ENCODE data around the gene KRTAP1-1. TPM values are rescaled to one million over a fixed set of nuclear protein-coding genes. Genes with fewer than 3 reads are reported as not detected.

KRTAP1-1 gene
- total RNA-seq, 1 experiment from 2014 or later: not detected

DNA sequence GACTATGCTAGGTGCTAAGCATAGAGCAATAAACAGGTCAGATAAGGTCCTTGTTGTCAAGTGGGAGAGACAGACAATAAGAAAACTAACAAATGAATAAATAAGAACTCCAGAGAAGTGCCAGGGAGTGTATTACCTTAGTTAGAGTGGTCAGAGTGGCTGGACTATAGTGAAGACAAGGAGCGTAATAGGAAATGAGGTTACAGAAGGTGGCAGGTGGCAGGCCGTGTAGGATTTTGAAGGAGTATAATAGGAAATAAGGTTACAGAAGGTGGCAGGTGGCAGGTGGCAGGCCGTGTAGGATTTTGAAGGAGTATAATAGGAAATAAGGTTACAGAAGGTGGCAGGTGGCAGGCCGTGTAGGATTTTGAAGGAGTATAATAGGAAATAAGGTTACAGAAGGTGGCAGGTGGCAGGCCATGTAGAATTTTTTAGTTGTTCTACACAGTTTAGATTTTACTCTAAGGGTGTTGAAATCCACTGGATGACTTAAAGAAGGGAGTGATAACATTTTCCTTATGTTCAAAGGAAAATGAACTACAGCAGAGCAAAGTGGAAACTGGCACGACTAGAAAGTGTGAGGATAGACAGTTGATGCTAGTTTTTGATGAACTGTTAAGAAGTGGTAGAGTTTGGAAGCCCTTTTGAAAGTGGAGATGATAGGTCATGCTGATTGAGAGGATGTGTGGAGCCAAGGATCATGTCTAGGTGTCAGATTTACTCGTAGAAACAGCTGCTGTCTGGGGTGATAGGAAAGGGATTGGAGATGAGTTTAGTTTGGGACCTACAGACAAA is 28.7 kb downstream of the KRTAP1-1 start:
- H3K4me1 ChIP-seq (ENCODE audit: low read length): no peaks in the 10 kb centered on the region
- H3K27me3 ChIP-seq (ENCODE audit: low read length): no peaks in the 10 kb centered on the region
- no peak overlapping the region for H3K27ac ChIP-seq (ENCODE audit: low read length)
- H3K4me3 ChIP-seq (ENCODE audit: low read length): no peak overlapping the region
- H3K36me3 ChIP-seq (ENCODE audit: insufficient read depth, low read length): no peaks in the 10 kb centered on the region
- no peak for DNase-seq
- H4K20me1 ChIP-seq (ENCODE audit: insufficient read depth, low read depth, low read length): no peaks in the 10 kb centered on the region
- H3K4me2 ChIP-seq (ENCODE audit: low read depth, low read length, poor library complexity, severe bottlenecking): no peak overlapping the region
- no peaks in the 10 kb centered on the region for H3K9me3 ChIP-seq (ENCODE audit: low read length)
- H2AFZ ChIP-seq (ENCODE audit: low read length): no peak overlapping the region
- no peaks in the 10 kb centered on the region for H3K79me2 ChIP-seq (ENCODE audit: low read length)
- H3K9me2 ChIP-seq (replicated peaks; ENCODE audit: insufficient read depth, low read length): no peaks in the 10 kb centered on the region
- no peak overlapping the region for H3K9ac ChIP-seq (ENCODE audit: low read length)

DNA sequence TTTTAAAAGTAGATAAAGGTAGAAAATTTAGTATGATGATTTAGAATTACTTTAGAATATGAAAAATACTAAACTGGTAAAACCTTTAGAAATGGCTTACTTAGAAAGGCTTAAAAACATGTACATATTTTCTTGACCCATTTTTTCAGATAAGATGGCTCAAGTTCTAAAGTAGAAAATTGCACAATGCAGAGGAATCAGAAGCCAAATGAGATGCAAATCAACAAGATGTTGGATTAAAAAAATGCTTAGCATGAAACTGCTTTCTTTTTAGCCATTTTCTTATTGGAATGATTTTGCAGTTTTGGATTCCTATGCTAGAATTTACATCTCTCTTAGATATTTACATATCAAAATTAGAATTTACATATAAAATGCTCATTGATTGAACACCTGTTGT is 30.8 kb downstream of the KRTAP1-1 start:
- no peak for DNase-seq
- H3K79me2 ChIP-seq (ENCODE audit: low read length): no peaks in the 10 kb centered on the region
- no peaks in the 10 kb centered on the region for H4K20me1 ChIP-seq (ENCODE audit: insufficient read depth, low read depth, low read length)
- H2AFZ ChIP-seq (ENCODE audit: low read length): no peak overlapping the region
- H3K4me1 ChIP-seq (ENCODE audit: low read length): no peaks in the 10 kb centered on the region
- H3K9me2 ChIP-seq (replicated peaks; ENCODE audit: insufficient read depth, low read length): no peaks in the 10 kb centered on the region
- H3K9ac ChIP-seq (ENCODE audit: low read length): no peak overlapping the region
- no peaks in the 10 kb centered on the region for H3K27me3 ChIP-seq (ENCODE audit: low read length)
- no peak overlapping the region for H3K4me3 ChIP-seq (ENCODE audit: low read length)
- no peaks in the 10 kb centered on the region for H3K36me3 ChIP-seq (ENCODE audit: insufficient read depth, low read length)
- no peak overlapping the region for H3K4me2 ChIP-seq (ENCODE audit: low read depth, low read length, poor library complexity, severe bottlenecking)
- H3K27ac ChIP-seq (ENCODE audit: low read length): no peak overlapping the region
- no peaks in the 10 kb centered on the region for H3K9me3 ChIP-seq (ENCODE audit: low read length)

DNA sequence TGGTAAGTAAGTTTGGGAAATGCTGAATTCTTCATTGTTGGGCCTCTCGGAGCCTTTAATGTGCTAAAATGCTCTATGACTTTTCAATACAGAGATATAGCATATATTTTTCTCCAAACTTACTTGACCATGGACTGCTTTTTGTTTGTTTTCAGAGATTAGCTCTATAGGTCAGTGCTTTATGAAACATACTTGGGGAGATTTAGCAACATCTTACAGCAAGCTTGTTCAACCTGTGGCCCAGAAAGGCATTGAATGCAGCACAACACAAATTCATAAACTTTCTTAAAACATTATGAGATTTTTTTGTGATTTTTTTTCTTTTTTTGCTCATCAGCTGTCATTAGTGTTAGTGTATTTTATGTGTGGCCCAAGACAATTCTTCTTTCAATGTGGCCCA is 31.3 kb downstream of the KRTAP1-1 start:
- no peak for DNase-seq
- no peaks in the 10 kb centered on the region for H3K36me3 ChIP-seq (ENCODE audit: insufficient read depth, low read length)
- no peak overlapping the region for H2AFZ ChIP-seq (ENCODE audit: low read length)
- no peaks in the 10 kb centered on the region for H3K4me1 ChIP-seq (ENCODE audit: low read length)
- no peaks in the 10 kb centered on the region for H3K9me2 ChIP-seq (replicated peaks; ENCODE audit: insufficient read depth, low read length)
- no peak overlapping the region for H3K4me3 ChIP-seq (ENCODE audit: low read length)
- no peaks in the 10 kb centered on the region for H3K9me3 ChIP-seq (ENCODE audit: low read length)
- no peak overlapping the region for H3K4me2 ChIP-seq (ENCODE audit: low read depth, low read length, poor library complexity, severe bottlenecking)
- no peaks in the 10 kb centered on the region for H4K20me1 ChIP-seq (ENCODE audit: insufficient read depth, low read depth, low read length)
- H3K9ac ChIP-seq (ENCODE audit: low read length): no peak overlapping the region
- H3K27me3 ChIP-seq (ENCODE audit: low read length): no peaks in the 10 kb centered on the region
- no peak overlapping the region for H3K27ac ChIP-seq (ENCODE audit: low read length)
- no peaks in the 10 kb centered on the region for H3K79me2 ChIP-seq (ENCODE audit: low read length)

DNA sequence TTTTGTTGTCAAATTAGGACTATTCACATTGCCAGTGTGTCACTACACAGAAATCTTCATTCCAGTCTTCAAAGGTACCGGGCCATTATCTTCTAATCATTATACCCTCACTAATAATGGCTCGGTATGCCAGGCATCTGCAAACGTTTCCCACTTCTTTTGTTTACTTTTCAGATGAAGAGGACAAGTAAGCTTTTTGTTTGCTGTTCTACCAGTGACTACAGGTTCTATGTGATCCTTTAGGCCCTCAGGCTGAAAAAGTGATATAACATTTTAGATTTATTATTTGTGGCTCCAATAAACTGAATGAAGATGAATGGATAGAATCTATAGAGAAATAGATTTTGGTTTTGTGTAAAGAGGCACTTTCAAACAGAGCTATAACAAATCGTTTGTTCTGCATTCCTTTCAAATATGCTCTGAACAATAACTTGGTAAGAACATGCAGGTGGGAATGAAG is 31.9 kb downstream of the KRTAP1-1 start:
- H3K4me2 ChIP-seq (ENCODE audit: low read depth, low read length, poor library complexity, severe bottlenecking): no peak overlapping the region
- H3K36me3 ChIP-seq (ENCODE audit: insufficient read depth, low read length): no peaks in the 10 kb centered on the region

DNA sequence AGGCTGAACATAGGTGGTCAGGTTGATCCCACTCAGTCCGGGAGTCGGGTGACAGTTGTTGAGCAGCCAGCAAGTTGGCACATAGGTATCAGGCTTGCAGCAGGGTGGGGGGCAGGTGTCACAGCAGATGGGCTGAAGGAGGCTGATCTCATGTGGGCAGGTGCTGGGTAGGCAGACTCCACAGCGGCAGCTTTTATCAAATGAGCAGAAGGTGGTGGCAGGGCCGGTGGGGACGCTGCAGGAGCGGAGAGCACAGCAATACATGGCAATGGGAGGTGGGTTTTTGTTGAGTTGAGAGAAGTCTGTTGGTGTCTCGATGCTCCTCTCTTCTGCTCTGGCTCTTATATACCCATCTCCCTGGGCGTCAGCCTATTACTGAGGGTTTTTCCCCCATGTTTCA is 32.4 kb downstream of the KRTAP1-1 start, which contains the start of gene KRTAP3-1:
Gene KRTAP3-1 (minus strand): TSS at position 318 of the 400 bp plus-strand sequence. CDS start 54 bp downstream, at position 264.
- H3K4me2 ChIP-seq (ENCODE audit: low read depth, low read length, poor library complexity, severe bottlenecking): no peak within 1 kb of the TSS
- H3K4me3 ChIP-seq (ENCODE audit: low read length): no peak within 1 kb of the TSS
- no peaks in the 10 kb centered on the region for H4K20me1 ChIP-seq (ENCODE audit: insufficient read depth, low read depth, low read length)
- no peaks in the 10 kb centered on the region for H3K9me3 ChIP-seq (ENCODE audit: low read length)
- no peak within 1 kb of the TSS for H3K9ac ChIP-seq (ENCODE audit: low read length)
- H2AFZ ChIP-seq (ENCODE audit: low read length): no peak within 1 kb of the TSS
- H3K9me2 ChIP-seq (replicated peaks; ENCODE audit: insufficient read depth, low read length): no peaks in the 10 kb centered on the region
- no peaks in the 10 kb centered on the region for H3K4me1 ChIP-seq (ENCODE audit: low read length)
- no peak within 1 kb of the TSS for H3K27ac ChIP-seq (ENCODE audit: low read length)
- no peaks in the 10 kb centered on the region for H3K36me3 ChIP-seq (ENCODE audit: insufficient read depth, low read length)
- H3K27me3 ChIP-seq (ENCODE audit: low read length): no peaks in the 10 kb centered on the region
- DNase-seq: no peak
- no peaks in the 10 kb centered on the region for H3K79me2 ChIP-seq (ENCODE audit: low read length)

More for the DNA sequence above, 31.9 kb downstream of the KRTAP1-1 start:
- Histone ChIP-seq H3K4me1 (ENCODE audit: low read length) (no peaks in the 10 kb centered on the region), H3K27me3 (ENCODE audit: low read length) (no peaks in the 10 kb centered on the region), H3K9ac (ENCODE audit: low read length) (no peak overlapping the region), H3K79me2 (ENCODE audit: low read length) (no peaks in the 10 kb centered on the region), H3K27ac (ENCODE audit: low read length) (no peak overlapping the region), H2AFZ (ENCODE audit: low read length) (no peak overlapping the region), H4K20me1 (ENCODE audit: insufficient read depth, low read depth, low read length) (no peaks in the 10 kb centered on the region), H3K9me2 (replicated peaks; ENCODE audit: insufficient read depth, low read length) (no peaks in the 10 kb centered on the region), H3K4me3 (ENCODE audit: low read length) (no peak overlapping the region), H3K9me3 (ENCODE audit: low read length) (no peaks in the 10 kb centered on the region)
- no peak for DNase-seq

DNA sequence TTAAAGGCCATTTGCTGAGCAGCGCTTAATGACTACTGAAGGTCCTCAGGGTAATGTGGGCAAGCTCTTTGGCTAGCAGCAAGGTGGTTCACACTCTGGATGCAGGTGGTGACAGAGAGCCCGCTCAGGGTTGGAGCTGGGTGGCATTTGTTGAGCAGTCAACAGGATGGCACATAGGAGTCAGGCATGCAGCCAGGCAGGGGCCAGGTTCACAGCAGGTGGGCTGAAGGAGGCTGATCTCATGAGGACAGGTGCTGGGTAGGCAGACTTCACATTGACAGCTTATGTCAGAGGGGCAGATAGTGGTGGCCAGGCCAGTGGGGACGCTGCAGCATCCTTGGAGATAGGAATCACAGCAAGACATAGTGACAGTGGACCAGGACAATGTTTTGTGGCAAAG is 36.9 kb downstream of the KRTAP1-1 start:
- Histone ChIP-seq H3K9me2 (replicated peaks; ENCODE audit: insufficient read depth, low read length) (no peaks in the 10 kb centered on the region), H3K27me3 (ENCODE audit: low read length) (no peaks in the 10 kb centered on the region), H3K27ac (ENCODE audit: low read length) (no peak overlapping the region), H3K79me2 (ENCODE audit: low read length) (no peaks in the 10 kb centered on the region), H4K20me1 (ENCODE audit: insufficient read depth, low read depth, low read length) (no peaks in the 10 kb centered on the region), H3K9me3 (ENCODE audit: low read length) (no peaks in the 10 kb centered on the region), H3K9ac (ENCODE audit: low read length) (no peak overlapping the region), H3K4me2 (ENCODE audit: low read depth, low read length, poor library complexity, severe bottlenecking) (no peak overlapping the region), H3K4me3 (ENCODE audit: low read length) (no peak overlapping the region), H2AFZ (ENCODE audit: low read length) (no peak overlapping the region), H3K36me3 (ENCODE audit: insufficient read depth, low read length) (no peaks in the 10 kb centered on the region), H3K4me1 (ENCODE audit: low read length) (no peaks in the 10 kb centered on the region)
- DNase-seq: no peak

DNA sequence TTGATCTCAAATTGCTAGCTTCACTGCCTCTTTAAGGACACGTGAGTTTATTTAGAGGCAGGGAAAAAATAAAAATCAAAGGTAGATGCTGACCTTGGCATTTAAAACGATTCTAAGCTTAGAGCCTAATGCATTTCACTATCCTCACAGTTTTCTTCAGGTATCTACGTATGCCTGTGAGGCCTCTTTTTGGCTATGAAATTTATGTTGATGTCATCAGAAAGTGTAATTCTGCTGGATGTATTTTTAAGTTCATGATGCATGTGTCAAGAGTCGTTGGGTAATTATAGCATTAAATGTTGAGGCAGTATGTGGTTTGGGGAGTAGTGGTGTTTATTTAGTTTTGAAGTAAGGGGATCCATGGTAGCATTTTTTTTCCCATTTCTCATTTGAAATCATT is 37.3 kb downstream of the KRTAP1-1 start:
- no peak overlapping the region for H3K4me2 ChIP-seq (ENCODE audit: low read depth, low read length, poor library complexity, severe bottlenecking)
- no peak overlapping the region for H3K4me3 ChIP-seq (ENCODE audit: low read length)
- H2AFZ ChIP-seq (ENCODE audit: low read length): no peak overlapping the region
- H4K20me1 ChIP-seq (ENCODE audit: insufficient read depth, low read depth, low read length): no peaks in the 10 kb centered on the region
- DNase-seq: no peak
- no peaks in the 10 kb centered on the region for H3K36me3 ChIP-seq (ENCODE audit: insufficient read depth, low read length)
- H3K27me3 ChIP-seq (ENCODE audit: low read length): no peaks in the 10 kb centered on the region
- H3K27ac ChIP-seq (ENCODE audit: low read length): no peak overlapping the region
- no peak overlapping the region for H3K9ac ChIP-seq (ENCODE audit: low read length)
- H3K79me2 ChIP-seq (ENCODE audit: low read length): no peaks in the 10 kb centered on the region
- no peaks in the 10 kb centered on the region for H3K9me3 ChIP-seq (ENCODE audit: low read length)
- H3K9me2 ChIP-seq (replicated peaks; ENCODE audit: insufficient read depth, low read length): no peaks in the 10 kb centered on the region
- H3K4me1 ChIP-seq (ENCODE audit: low read length): no peaks in the 10 kb centered on the region

DNA sequence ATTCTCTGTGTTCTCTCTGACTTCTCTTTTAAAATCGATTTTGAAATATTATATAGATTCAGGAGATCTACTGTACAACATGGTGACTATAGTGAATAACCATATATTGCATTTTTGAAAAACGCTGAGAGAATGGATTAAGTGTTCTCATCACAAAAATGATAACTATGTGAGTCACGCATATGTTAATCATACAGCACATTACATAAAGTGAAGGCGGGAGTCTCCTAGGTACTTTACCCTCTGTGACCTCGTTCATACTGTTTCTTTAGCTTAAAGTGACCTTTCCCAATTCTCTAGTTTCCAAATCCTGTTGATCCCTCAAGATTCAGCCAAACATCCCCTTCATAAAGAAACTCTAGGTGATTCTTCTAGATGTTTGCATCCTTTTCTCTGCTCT is 38.4 kb downstream of the KRTAP1-1 start:
- Histone ChIP-seq H3K79me2 (ENCODE audit: low read length) (no peaks in the 10 kb centered on the region), H3K9me2 (replicated peaks; ENCODE audit: insufficient read depth, low read length) (no peaks in the 10 kb centered on the region), H3K4me2 (ENCODE audit: low read depth, low read length, poor library complexity, severe bottlenecking) (no peak overlapping the region), H3K4me1 (ENCODE audit: low read length) (no peaks in the 10 kb centered on the region), H3K9me3 (ENCODE audit: low read length) (no peaks in the 10 kb centered on the region), H2AFZ (ENCODE audit: low read length) (no peak overlapping the region), H3K36me3 (ENCODE audit: insufficient read depth, low read length) (no peaks in the 10 kb centered on the region), H3K27ac (ENCODE audit: low read length) (no peak overlapping the region), H3K27me3 (ENCODE audit: low read length) (no peaks in the 10 kb centered on the region), H4K20me1 (ENCODE audit: insufficient read depth, low read depth, low read length) (no peaks in the 10 kb centered on the region), H3K4me3 (ENCODE audit: low read length) (no peak overlapping the region), H3K9ac (ENCODE audit: low read length) (no peak overlapping the region)
- no peak for DNase-seq

All from Karpas-422 (cell line).